ENCODE data around the gene CTDSPL. TPM values are rescaled to one million over a fixed set of nuclear protein-coding genes. Genes with fewer than 3 reads are reported as not detected.
A peak's percentile ranks its signal among the peaks of the same experiment; 100 is the strongest.

The CTDSPL gene
- total and polyA plus RNA-seq, 2 of the 13 experiments (the other 11 are each of a cell fraction or from before 2014, with no cell fraction given), result 26.1 to 142 TPM

- TF ChIP-seq PBX2 (CRISPR knock-in tag; IDR thresholded peaks at IDR 0.05) (no peak), DBP (CRISPR knock-in tag; IDR thresholded peaks at IDR 0.05; ENCODE audit: not compliant biosample characterization) (no peak), ZFY (CRISPR knock-in tag; IDR thresholded peaks at IDR 0.05) (peak; percentile 54; the same call in 1 of the 2 replicates), MLX (CRISPR knock-in tag; IDR thresholded peaks at IDR 0.05) (0 out of 2 replicates have a peak, but pooled peaks have one; percentile 54), KLF16 (CRISPR knock-in tag; IDR thresholded peaks at IDR 0.05) (no peak), ARID3A (IDR thresholded peaks at IDR 0.05; ENCODE audit: low read depth, low read length) (no peak), BRCA1 (CRISPR knock-in tag; IDR thresholded peaks at IDR 0.05) (no peak), SUZ12 (IDR thresholded peaks at IDR 0.05; ENCODE audit: low read depth, low read length) (no peak), MAX (IDR thresholded peaks at IDR 0.05) (no peak), IKZF5 (CRISPR knock-in tag; IDR thresholded peaks at IDR 0.05) (no peak; the same call in 1 of the 2 replicates), ZFP1 (CRISPR knock-in tag; IDR thresholded peaks at IDR 0.05) (no peak), HOXA3 (CRISPR knock-in tag; IDR thresholded peaks at IDR 0.05) (peak; percentile 36; the same call in 1 of the 2 replicates), ZBTB20 (CRISPR knock-in tag; IDR thresholded peaks at IDR 0.05; ENCODE audit: borderline replicate concordance, low read depth) (no peak), KDM1A (CRISPR knock-in tag; IDR thresholded peaks at IDR 0.05) (no peak), PRDM10 (CRISPR knock-in tag; IDR thresholded peaks at IDR 0.05; ENCODE audit: low read depth) (no peak), MATR3 (CRISPR knock-in tag; IDR thresholded peaks at IDR 0.05) (no peak), CERS6 (CRISPR knock-in tag; IDR thresholded peaks at IDR 0.05) (no peak), ZNF468 (CRISPR knock-in tag; IDR thresholded peaks at IDR 0.05) (no peak), ZNF331 (CRISPR knock-in tag; IDR thresholded peaks at IDR 0.05) (0 out of 2 replicates have a peak, but pooled peaks have one; percentile 53)
These were observed 125.0 kb downstream of the CTDSPL start (continued) for GRCh38 chr3:37986479-37987314.

Measured in HepG2 (cell line).